CD14-positive monocyte (primary cell): Measurements from ENCODE around the gene CLDND1. TPM values are rescaled to one million over a fixed set of nuclear protein-coding genes. Genes with fewer than 3 reads are reported as not detected.

Experiments used
- DNase-seq, 3 donors: peaks; one replicate each; pipeline ENCODE4 v3.0.0-alpha.2; 2011 to 2022
- H2AFZ ChIP-seq: 2 replicates; pipeline ENCODE4 v1.6.0; 2012; ENCODE audit warnings: mild to moderate bottlenecking, low read depth, low read length, inconsistent platforms; ENCODE audit not compliant: insufficient read depth, poor library complexity, severe bottlenecking
- H3K27ac ChIP-seq, 2 donors: 1 replicate in 1 of 2; 2 replicates in 1 of 2; pipeline ENCODE4 v1.5.1; 2012 to 2013; ENCODE audit warnings: low read length in 2 of 2, control low read depth in 1 of 2, inconsistent platforms in 1 of 2, low read depth in 1 of 2, mild to moderate bottlenecking in 1 of 2
- H3K27me3 ChIP-seq, 2 donors: one replicate each; pipeline versions ENCODE4 v1.6.0 to v1.6.1; 2011 to 2013; ENCODE audit warnings: low read length in 2 of 2; ENCODE audit not compliant: control insufficient read depth in 2 of 2, insufficient read depth in 2 of 2
- H3K36me3 ChIP-seq, 2 donors: replicated peaks in 1 of 2; 1 replicate in 1 of 2; 2 replicates in 1 of 2; pipeline versions ENCODE4 v1.5.1 to v1.6.1; 2012 to 2013; ENCODE audit warnings: low read length in 2 of 2, control low read depth in 1 of 2, inconsistent platforms in 1 of 2, mild to moderate bottlenecking in 1 of 2; ENCODE audit not compliant: insufficient read depth in 2 of 2, control insufficient read depth in 1 of 2
- H3K4me1 ChIP-seq, 2 donors: 1 replicate in 1 of 2; 2 replicates in 1 of 2; pipeline versions ENCODE4 v1.5.1 to v1.6.1; 2012 to 2013; ENCODE audit warnings: low read length in 2 of 2, control low read depth in 1 of 2, inconsistent platforms in 1 of 2, mild to moderate bottlenecking in 1 of 2, moderate library complexity in 1 of 2; ENCODE audit not compliant: insufficient read depth in 2 of 2, control insufficient read depth in 1 of 2
- H3K4me2 ChIP-seq: replicated peaks from 2 replicates; pipeline ENCODE3; 2012; ENCODE audit warnings: low read length, moderate library complexity, mild to moderate bottlenecking; ENCODE audit not compliant: poor library complexity, severe bottlenecking; ENCODE audit errors: extremely low read depth
- H3K4me3 ChIP-seq, 3 experiments: fragments of 200-600 bp in 1 of 3; sonication (generic) in 1 of 3; replicated peaks in 1 of 3; 1 replicate in 2 of 3; 2 replicates in 1 of 3; pipeline ENCODE4 v1.5.1; 2011 to 2013; ENCODE audit warnings: low read length in 3 of 3, mild to moderate bottlenecking in 3 of 3, control low read depth in 2 of 3, low read depth in 2 of 3, inconsistent platforms in 1 of 3, moderate library complexity in 1 of 3
- H3K79me2 ChIP-seq: 2 replicates; pipeline ENCODE4 v1.6.0; 2012; ENCODE audit warnings: mild to moderate bottlenecking, control low read depth, inconsistent platforms, low read length, moderate library complexity; ENCODE audit not compliant: insufficient read depth
- H3K9ac ChIP-seq: 2 replicates; pipeline ENCODE4 v1.6.0; 2017; ENCODE audit warnings: low read length, mild to moderate bottlenecking; ENCODE audit not compliant: insufficient read depth, poor library complexity, severe bottlenecking
- H3K9me3 ChIP-seq, 2 donors: replicated peaks in 1 of 2; 1 replicate in 1 of 2; 2 replicates in 1 of 2; pipeline versions ENCODE4 v1.5.1 to v1.6.1; 2012 to 2013; ENCODE audit warnings: low read length in 2 of 2, control low read depth in 1 of 2; ENCODE audit not compliant: control insufficient read depth in 1 of 2, insufficient read depth in 1 of 2
- H4K20me1 ChIP-seq: 2 replicates; pipeline ENCODE4 v1.6.0; 2012; ENCODE audit warnings: mild to moderate bottlenecking, low read length, control low read depth, moderate library complexity; ENCODE audit not compliant: insufficient read depth
- H3K27ac Mint-ChIP-seq, 7 donors: one replicate each; pipeline ENCODE4 v1.8.0; 2020; ENCODE audit warnings: mild to moderate bottlenecking in 7 of 7, mixed read lengths in 7 of 7, moderate library complexity in 6 of 7, inconsistent platforms in 2 of 7
- H3K27me3 Mint-ChIP-seq, 3 donors: one replicate each; pipeline ENCODE4 v1.8.0; 2021 to 2022; ENCODE audit warnings: low read depth in 3 of 3, mild to moderate bottlenecking in 3 of 3, mixed read lengths in 3 of 3, moderate library complexity in 3 of 3, inconsistent platforms in 1 of 3
- H3K36me3 Mint-ChIP-seq, 2 donors: one replicate each; pipeline ENCODE4 v1.8.0; 2020; ENCODE audit warnings: mixed read lengths in 2 of 2, inconsistent platforms in 1 of 2, mild to moderate bottlenecking in 1 of 2
- H3K4me1 Mint-ChIP-seq: one replicate; pipeline ENCODE4 v1.8.0; 2020; ENCODE audit warnings: mild to moderate bottlenecking, mixed read lengths
- H3K4me3 Mint-ChIP-seq, 2 donors: one replicate each; pipeline ENCODE4 v1.8.0; 2020; ENCODE audit warnings: mild to moderate bottlenecking in 2 of 2, mixed read lengths in 2 of 2, moderate library complexity in 1 of 2
- H3K9me3 Mint-ChIP-seq, 7 donors: one replicate each; pipeline ENCODE4 v1.8.0; 2020 to 2022; ENCODE audit warnings: mixed read lengths in 7 of 7, mild to moderate bottlenecking in 6 of 7, moderate library complexity in 6 of 7, inconsistent platforms in 2 of 7
- WGBS: methylation state at CpG from one replicate; pipeline ENCODE4 v1.1.5; 2013; ENCODE audit warnings: missing lambda C conversion rate; ENCODE audit not compliant: insufficient coverage; 5-methylcytosine and 5-hydroxymethylcytosine counted together
- intact Hi-C, 2 donors: fragments of 100-400 bp; cut with micrococcal nuclease; formaldehyde crosslinking; loops; one replicate each; pipeline versions ENCODE4 v1.15.0 to v1.15.1; 2023
- polyA plus RNA-seq, 3 donors: library from polyadenylated mRNA; depleted of rRNA in 1 of 3; unstranded in 2 of 3; stranded (reverse) in 1 of 3; fragments of 300-500 nt in 2 of 3; fragments of >200 nt in 1 of 3; fragmentation: Illumina TruSeq in 2 of 3; gene quantifications; 1 replicate in 2 of 3; 2 replicates in 1 of 3; pipeline ENCODE4 v1.2.3, GENCODE V29; 2012 to 2021
- TF ChIP-seq, protein P1 (sequence below): fragments of 200-600 bp; IDR thresholded peaks from one replicate; pipeline ENCODE4 v1.8.0; 2022; ENCODE audit warnings: antibody characterized with exemption, mild to moderate bottlenecking

Gene CLDND1
- polyA plus RNA-seq, 3 donors = 65.3 to 91.8 (median 76.0) TPM

GRCh38 chr3:98554580-98554979 is 31.9 kb upstream of the CLDND1 start:
- Mint-ChIP-seq H3K27ac (peak overlapping the region in 2 of 7 donors; percentile 26 to 66), H3K36me3 (no peaks in the 10 kb centered on the region), H3K9me3 (peaks cover 0 to 4% (median 0%) of the 10 kb centered on the region in 7 donors), H3K4me3 (no peak overlapping the region), H3K27me3 (peaks cover 0 to 3% (median 0%) of the 10 kb centered on the region in 3 donors), H3K4me1 (peaks cover 46% of the 10 kb centered on the region)
- no peaks in the 10 kb centered on the region for H3K27me3 ChIP-seq
- no peak overlapping the region for H3K9ac ChIP-seq
- WGBS = no CpG with 5 or more reads among the region's 2 CpGs
- H4K20me1 ChIP-seq = no peaks in the 10 kb centered on the region
- intact Hi-C loops = no loop called here
- H3K36me3 ChIP-seq = no peaks in the 10 kb centered on the region
- H3K27ac ChIP-seq = peak overlapping the region in 1 of 2 donors; percentile 57
- H2AFZ ChIP-seq = no peak overlapping the region
- H3K79me2 ChIP-seq = no peaks in the 10 kb centered on the region
- no peak overlapping the region for H3K4me2 ChIP-seq
- DNase-seq = no peak
- H3K4me1 ChIP-seq = peaks cover 26 to 39% of the 10 kb centered on the region in 2 donors
- H3K9me3 ChIP-seq = no peaks in the 10 kb centered on the region
- TF ChIP-seq, protein P1, sequence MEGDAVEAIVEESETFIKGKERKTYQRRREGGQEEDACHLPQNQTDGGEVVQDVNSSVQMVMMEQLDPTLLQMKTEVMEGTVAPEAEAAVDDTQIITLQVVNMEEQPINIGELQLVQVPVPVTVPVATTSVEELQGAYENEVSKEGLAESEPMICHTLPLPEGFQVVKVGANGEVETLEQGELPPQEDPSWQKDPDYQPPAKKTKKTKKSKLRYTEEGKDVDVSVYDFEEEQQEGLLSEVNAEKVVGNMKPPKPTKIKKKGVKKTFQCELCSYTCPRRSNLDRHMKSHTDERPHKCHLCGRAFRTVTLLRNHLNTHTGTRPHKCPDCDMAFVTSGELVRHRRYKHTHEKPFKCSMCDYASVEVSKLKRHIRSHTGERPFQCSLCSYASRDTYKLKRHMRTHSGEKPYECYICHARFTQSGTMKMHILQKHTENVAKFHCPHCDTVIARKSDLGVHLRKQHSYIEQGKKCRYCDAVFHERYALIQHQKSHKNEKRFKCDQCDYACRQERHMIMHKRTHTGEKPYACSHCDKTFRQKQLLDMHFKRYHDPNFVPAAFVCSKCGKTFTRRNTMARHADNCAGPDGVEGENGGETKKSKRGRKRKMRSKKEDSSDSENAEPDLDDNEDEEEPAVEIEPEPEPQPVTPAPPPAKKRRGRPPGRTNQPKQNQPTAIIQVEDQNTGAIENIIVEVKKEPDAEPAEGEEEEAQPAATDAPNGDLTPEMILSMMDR = no peak
- H3K4me3 ChIP-seq = no peak overlapping the region

- Mint-ChIP-seq H3K4me3 (no peak overlapping the region), H3K27ac (peak overlapping the region in 2 of 7 donors; percentile 26 to 55), H3K36me3 (no peaks in the 10 kb centered on the region), H3K4me1 (peaks cover 43% of the 10 kb centered on the region), H3K9me3 (peaks cover 0 to 4% (median 0%) of the 10 kb centered on the region in 7 donors), H3K27me3 (peaks cover 0 to 1% (median under 1%) of the 10 kb centered on the region in 3 donors)
- intact Hi-C loops = no loop called here
- Histone ChIP-seq H3K79me2 (no peaks in the 10 kb centered on the region), H3K27ac (peak overlapping the region in 1 of 2 donors; percentile 57), H3K9me3 (no peaks in the 10 kb centered on the region), H4K20me1 (no peaks in the 10 kb centered on the region), H2AFZ (no peak overlapping the region), H3K4me1 (peaks cover 26 to 39% of the 10 kb centered on the region in 2 donors), H3K27me3 (no peaks in the 10 kb centered on the region), H3K4me2 (peak overlapping the region; percentile 13), H3K9ac (no peak overlapping the region), H3K36me3 (no peaks in the 10 kb centered on the region), H3K4me3 (peak overlapping the region in 1 of 3 experiments; percentile 14)
- peak; percentile 43 to 64 (median 56) for DNase-seq
- TF ChIP-seq, protein P1 = no peak
- WGBS = no CpG with 5 or more reads among the region's 2 CpGs
Measured at GRCh38 chr3:98553753-98554152, 31.1 kb upstream of the CLDND1 start.
